GM10847 (cell line): Measurements from ENCODE around the gene ARHGAP8.

Experiments used
- POLR2A ChIP-seq: IDR thresholded peaks from 2 replicates; pipeline ENCODE4 v1.6.1; 2011; ENCODE audit not compliant: insufficient read length; ENCODE audit errors: extremely low read depth

ARHGAP8 gene

DNA sequence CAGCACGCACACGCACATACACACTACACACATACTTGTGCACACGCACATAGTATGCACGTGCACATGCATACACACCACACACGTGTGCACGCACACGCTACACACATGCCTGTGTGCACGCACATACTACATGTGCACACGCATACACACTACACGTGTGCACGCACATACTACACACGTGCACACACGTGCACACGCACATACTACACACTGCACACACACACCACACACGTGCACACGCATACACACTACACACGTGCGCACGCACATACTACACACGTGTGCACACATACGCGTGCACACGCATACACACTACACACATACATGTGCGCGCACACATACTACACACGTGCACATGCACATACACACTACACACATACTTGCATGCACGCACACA lies 19.7 kb upstream of the ARHGAP8 start:
- no peak for TF ChIP-seq POLR2A

DNA sequence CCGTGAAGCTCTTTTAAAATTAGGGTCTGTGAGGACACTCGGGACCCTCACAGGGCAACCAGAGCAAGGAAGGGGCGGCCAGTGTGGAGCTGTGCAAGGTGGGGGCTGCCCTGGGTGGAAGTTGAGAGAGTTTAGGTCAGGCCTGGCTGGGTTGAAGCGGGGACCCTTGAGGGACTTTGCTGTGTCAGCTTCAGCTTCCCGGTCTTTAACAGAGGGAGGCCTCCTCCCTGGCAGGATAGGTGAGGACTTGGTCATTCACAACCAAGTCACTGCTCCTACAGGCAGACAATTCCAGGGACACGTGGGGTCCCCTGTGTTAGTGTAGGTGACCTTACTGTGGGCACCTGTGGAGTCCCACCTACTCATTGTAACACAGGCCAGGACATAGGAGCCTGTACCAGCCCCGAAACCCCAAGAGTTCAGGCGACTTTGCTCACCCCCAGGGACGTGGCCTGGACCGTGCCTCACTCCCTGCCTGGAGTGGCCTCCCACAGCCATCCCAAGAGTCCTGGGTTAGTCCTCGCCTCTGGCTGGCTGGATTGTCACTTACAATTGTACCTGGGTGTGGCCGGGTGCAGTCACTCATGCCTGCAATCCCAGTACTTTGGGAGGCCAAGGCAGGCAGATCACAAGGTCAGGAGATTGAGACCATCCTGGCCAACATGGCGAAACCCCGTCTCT lies 18.8 kb upstream of the ARHGAP8 start:
- no peak for TF ChIP-seq POLR2A

DNA sequence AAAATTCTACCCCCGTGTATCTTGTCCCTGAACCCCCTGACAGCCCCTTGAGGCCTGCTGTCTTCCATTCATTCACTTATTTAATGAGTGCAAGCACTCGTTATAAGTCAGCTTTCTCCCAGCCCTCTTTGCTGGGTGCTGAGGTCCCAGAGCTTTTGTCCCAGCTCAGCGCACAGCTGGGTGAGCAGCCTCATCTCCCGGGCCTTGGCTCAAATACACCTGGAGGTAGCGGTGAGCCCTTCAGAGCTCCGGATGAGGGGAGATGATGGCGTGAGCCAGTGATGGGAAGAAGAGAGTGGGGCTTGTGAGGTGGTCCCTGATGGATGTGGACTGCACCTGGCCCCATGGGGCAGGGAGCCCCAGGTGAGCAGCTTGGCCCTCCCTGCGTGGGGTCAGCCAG lies 18.1 kb upstream of the ARHGAP8 start:
- TF ChIP-seq POLR2A = no peak

DNA sequence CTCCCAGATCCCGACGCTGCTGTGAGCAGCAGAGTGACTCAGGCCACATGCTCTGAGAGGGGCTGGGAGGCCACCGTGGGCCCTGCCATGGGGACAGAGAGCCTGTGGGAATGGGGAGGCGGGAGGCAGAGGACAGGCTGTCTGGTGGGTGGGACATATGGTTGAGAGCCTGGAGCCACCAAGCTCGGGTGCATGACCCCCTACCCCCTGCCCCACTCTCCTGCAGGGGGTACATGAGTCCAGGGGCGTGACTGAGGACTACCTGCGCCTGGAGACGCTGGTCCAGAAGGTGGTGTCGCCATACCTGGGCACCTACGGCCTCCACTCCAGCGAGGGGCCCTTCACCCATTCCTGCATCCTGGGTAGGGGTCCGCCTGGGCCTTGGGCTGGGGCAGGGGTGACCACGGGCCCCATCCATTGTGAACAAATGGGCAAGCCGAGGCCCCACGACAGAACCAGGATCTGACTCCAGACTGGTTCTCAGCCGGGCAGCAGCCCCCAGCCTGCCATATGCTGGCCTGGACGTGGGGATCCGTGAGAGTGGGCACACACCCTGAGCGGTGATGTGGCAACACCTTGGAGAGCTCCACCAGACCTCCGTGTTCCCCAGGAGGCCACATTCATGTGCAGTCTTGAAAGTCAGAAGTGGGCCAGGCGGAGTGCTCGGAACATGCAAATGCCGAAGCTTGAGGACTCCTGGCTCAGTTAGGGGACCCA lies 17.4 kb upstream of the ARHGAP8 start:
- TF ChIP-seq POLR2A = no peak

DNA sequence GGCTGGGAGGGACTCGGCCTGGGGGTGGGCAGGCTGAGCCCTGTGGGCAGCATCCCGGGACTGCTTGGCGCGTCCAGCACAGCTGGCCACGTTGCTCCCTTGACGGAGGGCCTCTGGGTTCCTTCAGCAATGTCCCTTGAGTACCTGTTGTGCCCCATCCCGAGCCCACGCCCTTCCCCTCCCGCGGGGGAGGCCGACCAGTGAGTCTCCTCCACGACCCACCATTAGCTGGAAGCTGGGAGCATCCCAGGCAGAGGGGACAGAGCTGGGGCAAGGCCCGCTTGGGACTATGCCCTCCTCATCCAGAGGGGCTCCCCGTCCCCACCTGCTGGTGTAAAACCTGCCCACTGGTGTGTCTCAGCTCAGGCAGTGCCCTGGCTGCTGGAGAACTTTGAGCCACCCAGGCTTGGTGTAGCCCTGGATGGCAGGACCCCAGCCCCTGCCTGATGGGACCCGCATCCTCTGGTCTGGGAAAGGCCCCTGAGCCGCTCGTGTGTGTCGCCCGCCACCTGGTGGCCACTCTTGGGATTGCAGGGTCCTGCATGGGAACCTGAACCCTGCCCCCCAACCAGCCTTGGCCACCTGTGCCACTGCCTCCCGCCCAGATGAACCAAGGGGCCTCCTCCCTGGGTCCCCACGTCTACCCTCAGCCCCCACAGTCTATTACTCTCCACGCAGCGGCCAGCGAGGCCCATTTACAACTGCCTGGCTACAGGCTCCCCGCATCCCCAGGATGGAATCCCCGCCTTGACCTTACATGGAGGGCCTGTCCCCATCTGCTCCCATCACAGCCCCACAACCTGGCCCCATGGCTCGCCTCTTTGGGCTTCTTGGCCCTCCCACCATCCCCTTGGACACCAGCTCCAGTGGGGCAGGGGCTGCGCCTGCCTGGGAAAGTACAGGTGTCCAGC lies 16.6 kb upstream of the ARHGAP8 start:
- no peak for TF ChIP-seq POLR2A

DNA sequence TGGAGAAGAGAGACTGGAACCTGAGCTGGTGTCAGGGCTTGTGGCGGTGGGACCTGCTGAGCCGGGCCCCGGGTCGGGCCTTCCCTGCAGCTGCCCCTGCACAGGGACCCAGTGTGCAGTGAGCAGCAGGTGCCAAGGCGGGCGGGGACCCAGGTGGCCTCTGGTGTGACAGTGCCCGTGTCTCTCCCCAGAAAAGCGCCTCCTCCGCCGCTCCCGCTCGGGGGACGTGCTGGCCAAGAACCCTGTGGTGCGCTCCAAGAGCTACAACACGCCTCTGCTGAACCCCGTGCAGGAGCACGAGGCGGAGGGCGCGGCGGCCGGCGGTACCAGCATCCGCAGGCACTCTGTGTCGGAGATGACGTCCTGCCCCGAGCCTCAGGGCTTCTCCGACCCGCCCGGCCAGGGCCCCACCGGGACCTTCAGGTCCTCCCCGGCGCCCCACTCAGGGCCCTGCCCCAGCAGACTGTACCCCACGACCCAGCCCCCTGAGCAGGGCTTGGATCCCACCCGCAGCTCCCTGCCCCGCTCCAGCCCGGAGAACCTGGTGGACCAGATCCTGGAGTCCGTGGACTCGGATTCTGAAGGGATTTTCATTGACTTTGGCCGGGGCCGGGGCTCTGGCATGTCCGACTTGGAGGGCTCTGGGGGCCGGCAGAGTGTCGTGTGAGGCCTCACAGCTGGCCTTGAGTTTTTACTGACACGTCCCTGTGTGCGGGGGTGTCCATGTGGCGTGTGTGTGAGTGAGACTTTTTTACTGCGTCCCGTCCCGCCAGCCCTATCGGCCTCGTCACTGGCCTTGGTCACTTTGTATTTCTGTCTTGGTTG lies 15.6 kb upstream of the ARHGAP8 start:
- no peak for TF ChIP-seq POLR2A

DNA sequence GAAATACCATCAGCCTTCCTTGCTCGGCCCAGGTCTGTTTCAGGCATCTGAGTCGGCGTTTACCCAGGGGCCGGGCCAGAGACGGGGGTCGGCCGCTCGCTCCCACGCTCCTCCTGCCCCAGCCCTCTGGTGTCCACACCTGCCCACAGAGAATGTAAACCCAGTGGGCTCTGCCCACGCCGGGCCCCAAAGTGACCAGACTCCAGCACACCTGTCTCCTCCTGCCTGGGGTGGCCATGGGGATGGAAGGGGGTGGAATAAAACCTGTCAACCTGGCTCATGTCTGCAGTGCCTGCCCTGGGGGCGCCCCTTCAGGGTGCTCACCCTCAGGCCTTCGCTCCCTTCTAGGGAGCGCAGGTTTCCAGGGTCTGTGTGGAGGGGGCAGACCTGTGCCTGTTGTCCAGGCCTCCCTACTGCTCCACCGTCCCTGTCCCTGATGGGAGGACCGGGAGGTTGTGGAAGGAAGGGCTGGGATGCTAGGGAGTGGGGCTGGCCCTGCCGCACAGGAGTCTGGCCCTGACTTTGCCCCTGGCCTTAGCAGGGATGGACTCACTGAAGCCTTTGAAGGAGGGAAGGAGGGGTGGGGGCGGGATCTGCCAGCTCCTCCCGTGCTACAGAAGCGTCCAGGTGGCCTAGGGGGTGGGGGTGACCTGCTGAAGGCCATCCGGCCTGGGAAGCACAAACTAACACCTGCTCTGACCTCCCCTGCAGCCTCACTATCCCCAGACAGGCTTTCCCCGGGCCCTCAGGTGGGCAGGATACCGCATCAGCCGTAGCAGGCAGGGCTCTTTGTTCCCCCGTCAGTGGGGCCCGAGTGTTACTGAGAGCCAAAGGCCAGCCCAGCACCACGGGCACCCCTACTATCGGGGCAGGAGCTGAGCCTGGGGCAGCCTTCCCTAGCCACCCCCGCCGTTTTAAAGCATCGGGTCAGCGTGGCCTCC lies 14.7 kb upstream of the ARHGAP8 start:
- no peak for TF ChIP-seq POLR2A

DNA sequence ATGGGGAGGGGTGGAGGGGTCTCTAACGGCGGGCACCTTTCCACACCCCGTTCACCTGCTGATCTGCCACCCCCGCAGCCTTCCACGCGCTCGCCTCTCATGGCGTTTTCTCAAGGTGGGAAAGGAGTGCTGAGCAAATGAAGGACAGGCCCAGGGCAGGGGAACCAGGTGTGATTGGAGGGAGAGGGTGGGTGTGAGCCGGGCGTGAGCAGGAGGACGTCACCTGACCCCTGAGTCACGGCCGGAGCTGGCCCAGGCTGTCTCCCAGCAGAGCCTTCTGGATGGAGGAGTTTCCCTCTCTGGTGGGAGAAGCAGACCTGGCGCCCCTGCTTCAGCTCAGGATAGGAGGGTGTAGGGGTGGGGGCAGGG lies 14.0 kb upstream of the ARHGAP8 start:
- no peak for TF ChIP-seq POLR2A

DNA sequence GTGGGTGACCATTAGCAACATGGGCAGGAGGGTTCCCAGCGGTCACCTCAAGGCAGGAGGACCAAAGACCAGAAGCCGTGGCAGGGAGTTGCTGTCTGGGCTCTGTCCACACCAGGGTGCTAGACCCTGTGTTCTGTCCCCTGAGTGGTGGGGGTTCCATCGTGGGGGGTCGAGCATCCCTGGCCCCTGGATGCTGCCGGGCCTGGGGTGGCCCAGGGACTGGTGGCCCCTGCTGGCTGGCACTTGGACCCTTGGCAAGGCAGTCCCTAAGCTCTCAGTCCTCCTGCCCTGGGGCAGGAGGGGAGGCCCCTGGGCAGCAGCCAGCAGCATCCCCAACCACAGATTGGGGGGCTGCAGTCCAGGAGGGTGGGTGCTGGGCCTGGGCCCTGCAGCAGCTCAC lies 13.4 kb upstream of the ARHGAP8 start:
- no peak for TF ChIP-seq POLR2A

DNA sequence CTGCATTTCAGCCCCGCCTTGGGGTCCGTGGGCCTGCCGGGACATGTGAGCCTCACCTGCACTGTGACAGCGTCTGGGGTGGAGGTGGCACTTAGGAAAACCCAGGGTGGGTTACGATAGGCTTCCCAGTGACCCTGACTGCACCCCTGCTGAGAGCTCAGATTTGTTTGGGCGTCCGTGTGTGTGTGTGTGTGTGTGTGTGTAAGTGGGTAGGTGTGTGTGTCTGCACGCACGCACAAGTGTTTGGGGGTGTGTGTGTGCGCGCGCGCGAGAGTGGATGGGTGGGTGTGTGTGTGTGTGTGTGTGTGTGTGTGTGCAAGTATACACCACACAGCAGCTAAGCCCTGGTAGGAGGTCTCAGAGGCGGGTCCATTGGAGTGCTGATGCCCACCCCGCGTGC lies 12.1 kb upstream of the ARHGAP8 start:
- no peak for TF ChIP-seq POLR2A

DNA sequence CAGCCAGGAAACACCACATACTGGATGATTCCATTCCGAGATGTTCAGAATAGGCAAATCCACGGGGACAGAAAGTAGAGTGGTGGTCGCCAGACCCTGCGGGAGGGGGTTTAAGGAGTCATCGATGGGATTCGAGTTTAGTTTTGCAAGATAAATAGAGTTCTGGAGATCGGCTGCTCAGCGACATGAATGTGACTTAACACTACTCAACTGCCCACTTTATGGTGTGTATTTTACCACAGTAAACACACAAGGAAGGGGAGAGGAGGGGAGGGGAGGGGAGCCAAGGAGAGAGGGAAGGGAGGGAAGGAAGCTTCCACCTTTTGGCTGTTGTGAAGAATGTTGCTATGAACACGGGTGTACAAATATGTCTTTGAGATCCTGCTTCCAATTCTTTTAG lies 10.4 kb upstream of the ARHGAP8 start:
- TF ChIP-seq POLR2A = no peak

DNA sequence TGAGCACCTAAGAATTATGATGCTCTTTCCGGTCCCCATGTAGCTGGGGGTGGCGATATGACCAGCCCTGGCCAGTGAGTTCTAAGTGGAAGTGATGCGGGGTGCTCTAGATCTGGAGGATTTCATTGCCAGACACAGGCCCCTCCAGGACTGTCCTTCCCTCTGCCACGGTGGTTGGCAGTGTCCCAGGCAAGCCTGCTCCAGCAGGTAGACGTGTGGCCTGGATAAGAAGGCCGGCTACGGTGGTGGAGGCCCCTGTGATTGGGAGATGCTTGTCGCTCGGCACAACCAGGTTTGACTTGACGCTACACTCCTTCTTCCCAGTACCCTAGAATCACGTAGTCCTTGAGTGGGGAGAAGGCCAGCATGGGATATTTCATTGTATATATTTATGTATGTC lies 9.1 kb upstream of the ARHGAP8 start:
- no peak for TF ChIP-seq POLR2A

DNA sequence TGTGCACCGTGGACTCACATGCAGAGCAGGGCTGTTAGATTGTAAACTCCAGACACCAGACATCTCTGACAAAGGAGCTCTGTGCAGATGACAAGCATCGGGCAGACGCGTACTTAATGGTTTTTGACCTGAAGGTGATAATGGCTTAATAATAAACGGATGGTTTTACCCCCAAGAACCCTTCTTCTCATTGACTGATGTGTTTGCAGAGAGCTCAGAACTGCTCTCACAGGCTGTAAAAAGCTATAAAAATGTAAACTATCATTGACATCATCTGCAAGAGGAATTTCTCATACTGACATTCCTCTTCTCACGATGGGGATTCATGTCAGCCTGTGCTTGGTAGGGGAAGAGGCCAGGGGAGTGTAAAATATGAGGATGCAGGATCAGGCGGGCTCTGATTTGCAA lies 8.6 kb upstream of the ARHGAP8 start:
- TF ChIP-seq POLR2A = no peak

DNA sequence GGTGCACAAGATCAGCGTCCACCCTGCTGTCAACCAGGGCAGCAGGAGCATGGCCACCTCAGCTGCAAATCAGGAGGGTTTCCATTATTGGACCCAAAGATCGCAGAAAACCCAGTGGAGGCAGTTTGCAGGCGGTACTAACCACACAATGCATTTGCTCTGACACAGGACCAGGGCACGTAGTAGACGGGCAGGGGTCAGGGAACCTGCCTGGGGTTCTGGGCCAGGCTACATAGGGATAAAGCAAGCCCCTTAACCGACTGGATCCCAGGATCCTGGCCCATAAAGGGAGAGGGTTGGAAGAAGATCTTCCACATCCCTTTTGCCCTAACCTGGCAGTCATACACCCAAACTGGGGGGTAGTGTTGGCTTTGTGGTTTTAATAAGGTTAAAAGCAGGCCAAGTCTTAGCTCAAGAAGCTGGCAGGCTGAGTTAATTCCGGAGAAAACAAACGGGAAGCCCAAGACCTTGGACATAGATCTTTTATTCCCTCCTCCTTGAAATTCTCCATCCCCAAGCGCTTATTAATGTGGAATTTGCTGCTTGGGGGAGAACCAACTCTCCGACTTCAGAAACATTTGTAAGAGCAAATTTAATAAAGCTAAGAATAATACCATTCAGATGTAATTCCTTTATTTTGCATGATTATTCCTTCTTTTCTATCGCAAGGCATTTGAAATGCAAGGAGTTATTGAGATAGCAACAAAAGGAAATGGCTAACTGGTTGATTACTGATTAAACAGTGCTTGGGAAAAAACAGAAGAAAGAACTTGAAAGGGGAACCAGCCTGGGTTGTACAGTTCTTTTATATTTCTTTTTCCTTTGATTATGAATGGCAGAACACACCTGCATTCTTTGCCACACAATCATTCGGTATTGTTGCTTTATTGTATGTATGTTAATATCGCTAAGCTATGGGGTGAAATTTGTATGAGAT lies 6.3 kb upstream of the ARHGAP8 start:
- TF ChIP-seq POLR2A = no peak
